ENCODE results near the gene DNM3.

DNA sequence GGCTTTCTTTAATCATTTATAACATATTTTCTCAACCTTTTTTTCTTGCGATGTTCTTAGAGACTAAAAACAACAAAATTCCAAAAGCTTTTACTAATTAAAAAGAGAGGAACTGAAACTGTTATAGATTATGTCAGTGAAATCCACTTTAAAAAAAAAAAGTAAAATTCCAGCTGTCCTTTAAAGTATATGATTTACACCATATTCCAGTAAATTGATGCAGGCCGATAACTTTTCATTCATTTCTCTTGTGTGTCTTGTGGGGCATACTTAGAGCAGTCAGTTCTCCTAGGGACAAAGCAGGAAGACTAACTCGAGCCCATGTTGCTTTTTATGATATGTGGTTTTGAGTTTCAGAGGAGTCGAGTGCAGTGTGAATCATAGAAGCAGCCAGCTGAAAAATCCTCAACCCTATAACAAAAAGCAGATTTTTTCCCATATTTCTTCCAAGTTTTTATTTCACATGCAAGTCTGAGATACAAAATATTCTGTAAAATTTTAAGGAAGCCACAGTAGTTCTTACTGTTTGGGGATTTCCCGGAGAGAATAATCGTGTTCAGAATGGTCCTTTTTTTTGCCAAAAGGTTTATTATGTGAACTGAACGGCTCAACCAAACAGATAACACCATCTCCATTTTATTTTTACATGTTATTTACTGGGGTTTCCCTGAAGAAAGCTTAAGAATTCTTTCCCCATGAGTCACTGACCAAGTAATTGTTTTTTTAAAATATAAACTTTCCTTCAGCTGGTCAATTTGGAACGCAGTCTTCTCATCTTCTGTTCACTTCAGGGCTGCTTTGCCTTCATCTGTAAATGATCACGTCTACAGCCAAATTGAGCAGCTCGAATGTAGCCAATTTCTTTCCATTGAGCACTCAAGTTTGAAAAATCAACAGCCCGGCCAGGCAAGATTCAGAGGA lies 502.2 kb downstream of the DNM3 start:
- TF ChIP-seq CTCF (IDR thresholded peaks at IDR 0.05) (no peak), EZH2 (IDR thresholded peaks at IDR 0.05) (no peak)

All from neural progenitor cell (in vitro differentiated cells).